Measurements from ENCODE around the gene IL17C.
"Not testable (repeated sequence)": the region's sequence is repeated elsewhere in the genome, so short reads cannot be mapped to it uniquely, and the experiment has no call there.

Gene IL17C

GRCh38 chr16:88662843-88663606, 24.7 kb downstream of the IL17C start, which contains the start of gene MVD:
TSS of gene MVD (minus strand) at chr16:88663091. CDS start at chr16:88663080, 11 bp downstream.
- peak; percentile 98 for DNase-seq

DNA sequence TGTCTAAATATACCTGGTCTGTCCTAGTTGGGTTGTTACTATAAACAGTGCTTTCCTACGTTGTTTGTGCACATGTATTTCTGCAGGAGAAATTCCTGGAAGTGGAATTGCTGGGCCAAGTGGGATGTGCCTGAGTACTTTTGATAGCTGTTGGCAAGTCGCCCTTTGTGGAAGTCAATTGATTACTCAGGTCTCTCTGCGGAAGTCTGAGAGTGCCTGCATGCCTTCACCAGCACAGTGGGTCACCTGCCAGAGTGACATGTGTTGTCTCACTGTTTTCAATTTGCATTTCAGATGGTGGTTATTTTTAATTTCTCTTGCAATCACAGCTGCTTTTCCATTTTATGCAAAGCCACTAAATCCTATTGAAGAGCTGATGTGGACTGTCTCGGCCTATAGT, 26.8 kb downstream of the IL17C start:
- no peak for DNase-seq

GRCh38 chr16:88665570-88665969, 27.2 kb downstream of the IL17C start:
- DNase-seq, result no peak

GRCh38 chr16:88667461-88667860, 29.1 kb downstream of the IL17C start:
- no peak for DNase-seq

GRCh38 chr16:88669493-88669892, 31.1 kb downstream of the IL17C start:
- not testable (repeated sequence) for DNase-seq

- DNase-seq, result peak; percentile 13
These were observed 31.6 kb downstream of the IL17C start for GRCh38 chr16:88669980-88670379.

DNA sequence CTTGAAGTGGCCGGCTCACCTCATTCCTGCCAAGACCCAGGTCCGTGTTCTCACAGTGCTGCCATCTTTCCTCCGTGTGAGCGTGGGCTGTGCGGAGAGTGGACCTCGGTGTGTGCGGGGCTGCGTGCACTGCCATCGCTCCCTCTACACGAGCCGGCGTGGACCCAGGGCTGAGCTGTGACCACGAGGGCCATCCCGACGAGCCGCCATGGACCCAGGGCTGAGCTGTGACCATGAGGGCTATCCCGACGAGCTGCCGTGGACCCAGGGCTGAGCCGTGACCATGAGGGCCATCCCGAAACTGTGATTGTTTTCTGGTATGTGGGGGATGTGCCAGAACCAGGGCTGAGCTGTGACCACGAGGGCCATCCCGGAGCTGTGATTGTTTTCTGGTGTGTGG, 33.4 kb downstream of the IL17C start:
- DNase-seq, result no peak

DNA sequence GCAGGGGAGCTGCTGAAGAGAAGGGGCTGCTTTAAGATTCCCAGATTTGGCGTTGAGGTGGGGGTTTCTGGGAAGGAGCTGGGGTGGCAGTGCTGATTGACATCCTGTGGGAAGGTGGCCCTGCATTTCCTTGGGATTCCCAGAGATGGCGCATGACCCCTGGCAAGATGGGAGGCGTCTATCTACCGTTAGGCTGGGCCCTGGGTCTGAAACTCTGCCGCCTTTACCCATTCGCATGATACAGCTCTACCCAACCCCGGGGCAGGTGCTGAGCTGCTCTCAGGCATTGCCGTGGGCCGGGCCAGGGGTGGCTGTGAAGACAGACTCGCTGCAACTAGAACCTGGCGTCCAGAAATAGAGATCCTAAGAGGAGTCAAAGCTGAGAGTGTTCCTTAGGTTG, 34.4 kb downstream of the IL17C start:
- DNase-seq, result peak; percentile 64

- DNase-seq, result no peak
These were observed 35.5 kb downstream of the IL17C start for GRCh38 chr16:88673716-88674379.

DNA sequence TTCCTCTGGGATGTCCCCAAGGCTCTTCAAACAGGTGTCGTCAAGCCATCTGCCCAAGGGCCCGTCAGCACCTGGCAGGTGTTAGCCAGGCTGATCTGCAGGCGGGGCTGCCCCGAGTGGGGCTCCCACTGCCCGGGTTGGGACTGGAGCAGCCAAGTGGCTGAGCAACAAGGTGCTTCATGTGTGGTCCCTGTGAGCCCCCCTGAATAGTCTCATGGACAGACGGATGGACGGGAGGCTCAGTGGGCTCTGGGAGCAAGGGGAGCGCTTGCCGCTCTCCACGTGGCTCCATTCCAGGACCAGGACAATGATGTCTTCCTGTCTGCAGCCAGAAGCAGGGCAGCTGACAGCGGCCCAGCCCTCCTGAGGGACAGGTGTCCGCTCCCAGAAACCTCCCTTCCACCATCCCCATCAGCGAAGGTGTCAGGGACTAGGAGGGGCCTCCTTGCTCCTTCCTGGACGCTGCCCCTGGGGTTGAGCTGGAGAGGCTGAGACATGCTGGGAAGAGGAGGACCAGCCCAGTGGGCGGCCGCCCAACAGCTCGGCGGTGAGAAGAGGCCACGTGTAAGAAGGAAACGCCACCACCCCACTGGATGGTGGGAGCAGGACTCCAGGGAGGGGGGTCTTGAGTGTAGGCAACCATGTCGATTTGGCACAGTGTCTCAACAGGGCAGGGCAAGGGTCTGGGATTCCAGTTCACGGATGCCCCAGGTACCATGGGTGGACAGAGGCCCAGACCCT, 38.3 kb downstream of the IL17C start:
- DNase-seq, result no peak

DNA sequence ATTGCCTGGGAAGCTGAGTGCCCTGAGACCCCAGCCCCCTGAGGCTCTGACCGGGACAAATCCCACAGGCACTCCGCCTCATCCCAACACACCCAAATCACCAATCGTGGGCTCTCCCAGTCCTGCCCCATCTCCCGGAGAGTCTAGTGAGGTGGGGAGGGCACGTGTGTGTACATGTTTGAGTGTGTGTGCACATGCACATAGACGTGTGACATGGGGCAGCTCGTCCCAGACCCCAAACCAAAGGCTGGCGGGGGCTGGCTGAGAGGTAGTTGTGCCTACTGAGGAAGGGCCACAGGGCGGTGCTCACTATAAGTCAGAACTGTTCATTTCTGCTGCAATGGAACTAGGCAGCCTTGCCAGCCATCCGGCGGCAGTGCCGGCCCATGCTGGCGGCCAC, 39.3 kb downstream of the IL17C start:
- DNase-seq, result no peak

- peak; percentile 28 for DNase-seq
These were observed 40.0 kb downstream of the IL17C start for GRCh38 chr16:88678224-88678979.

DNA sequence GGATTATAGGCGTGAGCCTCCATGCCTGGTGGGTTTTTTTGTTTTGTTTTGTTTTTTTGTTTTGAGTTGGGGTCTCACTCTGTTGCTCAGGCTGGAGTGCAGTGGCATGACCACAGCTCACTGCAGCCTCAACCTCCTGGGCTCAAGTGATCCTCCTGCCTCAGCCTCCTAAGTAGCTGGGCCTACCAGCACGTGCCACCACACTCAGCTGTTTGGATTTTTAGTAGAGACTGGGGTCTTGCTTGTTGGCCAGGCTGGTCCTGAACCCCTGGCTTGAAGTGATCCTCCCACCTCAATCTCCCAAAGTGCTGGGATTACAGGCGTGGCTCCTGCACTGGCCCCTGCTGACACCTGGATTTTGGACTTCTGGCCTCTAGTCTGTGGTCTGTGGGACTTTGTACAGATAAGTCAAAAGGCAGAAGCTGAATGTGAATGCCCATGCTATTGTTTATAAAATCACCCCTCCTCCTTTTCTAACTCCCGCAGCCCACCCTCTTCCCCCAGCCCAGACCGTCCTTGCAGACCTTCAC, 42.2 kb downstream of the IL17C start:
- no peak for DNase-seq

DNA sequence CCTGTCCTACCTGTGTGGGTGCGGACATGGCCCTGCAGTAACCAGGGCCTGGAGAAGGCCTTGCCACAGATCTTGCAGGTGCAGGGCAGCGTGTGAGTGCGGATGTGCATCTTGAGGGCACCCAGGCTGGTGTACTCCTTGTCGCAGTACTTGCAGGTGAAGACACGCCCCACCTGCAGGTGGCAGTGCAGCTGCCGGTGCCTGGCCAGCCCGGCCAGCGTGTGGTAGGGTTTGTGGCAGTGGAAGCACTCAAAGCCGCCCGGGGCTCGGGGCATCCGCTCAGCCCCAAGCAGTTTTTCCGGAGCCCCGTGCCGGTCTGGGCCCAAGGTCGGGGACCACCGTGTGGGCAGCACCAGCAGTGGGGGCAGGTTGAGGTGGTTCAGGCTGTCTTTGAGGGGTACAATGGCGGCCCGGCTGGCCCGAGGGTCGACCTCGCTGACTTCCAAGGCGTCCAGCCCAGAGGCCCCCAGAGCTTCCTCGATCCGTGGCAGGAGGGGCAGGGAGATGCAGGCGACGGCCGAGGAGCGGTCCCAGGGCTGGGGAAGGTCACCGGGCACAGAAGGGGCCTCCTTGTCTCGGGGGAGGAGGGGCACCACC, 42.8 kb downstream of the IL17C start:
- peak; percentile 54 for DNase-seq

DNA sequence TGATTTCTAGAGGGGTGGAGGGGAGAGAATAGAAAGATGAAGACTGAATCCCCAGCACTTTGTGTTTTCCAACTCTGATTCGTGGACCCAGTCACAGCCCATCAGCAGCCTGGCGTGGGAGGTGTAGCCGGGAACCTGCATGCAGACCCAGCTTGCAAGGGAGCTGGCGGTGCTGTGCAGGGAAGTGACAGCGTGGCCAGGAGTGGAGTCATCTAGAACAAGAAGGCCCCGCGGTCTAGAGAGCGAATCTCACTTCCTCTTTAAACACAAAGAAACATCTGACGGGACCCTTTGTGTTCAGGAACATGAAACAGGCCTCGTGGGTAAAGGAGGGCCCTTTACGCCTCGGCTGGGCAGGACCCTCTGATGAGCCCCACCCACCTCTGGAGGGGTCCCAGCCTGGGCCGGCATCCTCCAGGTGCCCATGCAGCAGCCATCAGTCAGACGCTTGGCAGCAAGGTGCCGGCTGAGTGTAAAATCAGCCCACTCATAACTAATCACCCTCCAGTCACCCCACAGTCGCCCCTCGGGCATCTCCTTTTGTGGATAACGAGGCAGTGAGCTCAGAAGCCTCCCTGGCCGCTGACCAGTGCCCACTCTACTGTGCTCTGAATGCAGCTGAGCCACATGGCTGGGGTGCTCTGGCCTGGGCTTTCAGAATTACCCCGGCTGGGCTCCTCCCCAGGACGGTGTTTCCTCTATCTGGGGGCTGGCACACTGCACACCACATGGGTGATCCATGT, 43.5 kb downstream of the IL17C start:
- DNase-seq, result no peak

DNA sequence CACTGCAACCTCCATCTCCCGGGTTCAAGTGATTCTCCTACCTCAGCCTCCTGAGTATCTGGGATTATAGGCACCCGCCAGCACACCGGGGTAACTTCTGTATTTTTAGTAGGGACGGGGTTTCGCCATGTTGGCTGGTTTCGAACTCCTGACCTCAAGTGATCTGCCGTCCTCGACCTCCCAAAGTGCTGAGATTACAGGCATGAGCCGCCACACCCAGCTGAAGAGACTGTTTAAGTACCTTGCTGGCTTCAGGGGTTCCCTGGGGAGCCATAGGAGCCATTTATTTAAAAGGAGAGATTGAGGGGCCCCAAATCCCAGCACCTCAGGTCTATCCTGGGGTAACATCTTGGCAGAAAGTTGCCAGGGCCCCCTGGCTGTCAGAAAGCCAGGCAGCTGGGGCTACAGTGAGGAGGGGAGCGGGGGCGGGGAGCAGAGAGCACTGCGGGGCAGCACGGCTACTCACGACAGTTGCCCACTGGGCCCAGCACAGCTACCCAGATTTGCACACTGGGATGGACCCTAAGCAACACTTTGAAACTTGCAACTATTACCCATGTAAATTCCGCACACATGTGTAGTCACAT, 46.3 kb downstream of the IL17C start:
- no peak for DNase-seq

DNA sequence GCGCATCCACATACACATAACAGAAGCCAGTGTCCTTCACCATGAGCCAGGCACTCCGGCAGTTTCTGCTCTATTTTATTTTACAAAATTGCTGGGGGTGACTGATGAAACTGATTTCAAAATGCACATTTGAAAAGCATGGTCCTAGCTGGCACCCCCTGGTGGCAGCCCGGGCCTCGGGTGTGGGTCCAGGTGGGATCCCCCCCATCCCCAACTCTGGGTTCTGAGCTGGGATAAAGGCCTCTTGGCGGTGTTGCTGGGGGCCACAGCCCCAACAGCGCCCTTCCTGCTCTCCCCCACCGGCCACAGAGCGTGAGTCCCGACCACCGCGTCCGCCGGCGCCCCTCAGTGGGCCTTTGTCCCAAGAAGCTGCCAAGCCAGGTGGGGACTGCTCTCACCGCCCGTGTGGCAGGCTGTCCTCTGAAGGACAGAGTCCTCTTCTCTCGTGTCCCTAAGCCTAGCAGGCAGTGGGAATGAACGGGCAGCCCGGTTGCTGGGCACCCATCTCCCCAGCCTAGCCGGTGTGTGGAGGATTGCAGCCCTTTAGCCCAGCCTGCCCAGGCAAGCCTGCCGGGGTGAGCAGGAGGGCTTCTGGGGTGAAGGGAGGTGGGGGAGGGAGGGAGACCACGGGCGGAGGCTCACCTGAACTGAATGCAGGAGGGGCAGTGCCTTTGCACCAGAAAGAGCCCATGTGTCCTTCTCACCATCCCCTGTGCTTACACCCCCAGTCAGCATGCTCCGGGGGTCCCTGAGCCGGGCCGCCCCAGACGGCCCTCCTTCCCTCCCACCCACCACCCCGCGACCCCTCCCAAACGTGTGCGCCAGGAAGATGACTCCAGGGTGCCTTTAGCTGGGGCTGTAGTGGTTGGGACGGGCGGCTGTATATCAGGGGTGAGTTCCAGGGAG, 47.0 kb downstream of the IL17C start:
- DNase-seq, result peak; percentile 17

GRCh38 chr16:88686062-88686438, 47.7 kb downstream of the IL17C start:
- DNase-seq, result no peak

- peak; percentile 82 for DNase-seq
These were observed 48.3 kb downstream of the IL17C start, which contains the start of gene SNAI3 for GRCh38 chr16:88686439-88687253. TSS of gene SNAI3 (minus strand) at chr16:88686507. CDS start at chr16:88686406, 101 bp downstream.

Measured in NCI-H82 (cell line).